GM12873 (cell line): Measurements from ENCODE around the gene PIP5K1C.

Experiments
- CTCF ChIP-seq: IDR thresholded peaks from 2 replicates; pipeline ENCODE4 v1.5.1; 2012; ENCODE audit warnings: low read depth, mild to moderate bottlenecking, moderate library complexity, low read length, control low read depth; ENCODE audit not compliant: insufficient read depth; ENCODE audit errors: missing control alignments

Gene PIP5K1C

GRCh38 chr19:3721131-3721886, 21.0 kb upstream of the PIP5K1C start:
- TF ChIP-seq CTCF = no peak

- no peak for TF ChIP-seq CTCF
Observed at GRCh38 chr19:3720349-3720917, 20.2 kb upstream of the PIP5K1C start.

DNA sequence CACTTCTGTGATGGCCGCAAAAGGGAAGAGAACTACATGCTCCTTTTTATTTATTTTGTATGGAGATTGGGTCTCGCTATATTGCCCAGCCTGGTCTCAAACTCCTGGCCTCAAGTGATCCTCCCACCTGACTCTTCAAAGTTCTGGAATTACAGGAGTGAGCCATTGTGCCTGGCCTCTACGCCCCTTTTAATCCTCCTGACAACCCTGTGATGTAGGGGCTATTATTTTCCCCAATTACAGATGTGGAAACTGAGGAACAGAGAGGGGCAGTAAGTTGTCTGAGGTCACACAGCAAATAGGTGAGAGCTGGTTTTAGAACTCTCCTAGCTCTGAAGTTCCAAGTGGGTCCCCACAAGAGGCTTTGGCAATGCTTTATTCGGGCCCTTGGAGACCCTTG, 19.6 kb upstream of the PIP5K1C start:
- TF ChIP-seq CTCF = no peak

DNA sequence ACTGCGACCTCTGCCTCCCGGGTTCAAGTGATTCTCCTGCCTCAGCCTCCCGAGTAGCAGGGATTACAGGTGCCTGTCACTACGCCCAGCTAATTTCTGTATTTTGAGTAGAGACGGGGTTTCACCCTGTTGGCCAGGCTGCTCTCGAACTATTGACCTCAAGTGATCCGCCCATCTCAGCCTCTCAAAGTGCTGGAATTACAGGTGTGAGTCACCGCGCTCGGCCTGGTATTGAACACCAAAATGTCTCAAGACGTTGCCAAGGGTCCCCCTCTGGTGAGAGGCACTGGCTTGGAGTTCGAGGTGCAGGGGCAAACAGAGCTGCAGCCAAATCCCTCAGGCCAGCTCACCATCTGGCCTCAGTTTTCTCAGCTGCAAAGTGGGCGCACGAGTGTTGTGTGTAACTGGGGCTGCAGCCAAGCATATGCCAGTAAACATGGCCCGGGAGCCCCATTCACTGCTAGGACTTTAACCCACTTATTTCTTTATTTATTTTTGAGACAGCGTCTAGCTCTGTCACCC, 15.9 kb upstream of the PIP5K1C start:
- no peak for TF ChIP-seq CTCF

DNA sequence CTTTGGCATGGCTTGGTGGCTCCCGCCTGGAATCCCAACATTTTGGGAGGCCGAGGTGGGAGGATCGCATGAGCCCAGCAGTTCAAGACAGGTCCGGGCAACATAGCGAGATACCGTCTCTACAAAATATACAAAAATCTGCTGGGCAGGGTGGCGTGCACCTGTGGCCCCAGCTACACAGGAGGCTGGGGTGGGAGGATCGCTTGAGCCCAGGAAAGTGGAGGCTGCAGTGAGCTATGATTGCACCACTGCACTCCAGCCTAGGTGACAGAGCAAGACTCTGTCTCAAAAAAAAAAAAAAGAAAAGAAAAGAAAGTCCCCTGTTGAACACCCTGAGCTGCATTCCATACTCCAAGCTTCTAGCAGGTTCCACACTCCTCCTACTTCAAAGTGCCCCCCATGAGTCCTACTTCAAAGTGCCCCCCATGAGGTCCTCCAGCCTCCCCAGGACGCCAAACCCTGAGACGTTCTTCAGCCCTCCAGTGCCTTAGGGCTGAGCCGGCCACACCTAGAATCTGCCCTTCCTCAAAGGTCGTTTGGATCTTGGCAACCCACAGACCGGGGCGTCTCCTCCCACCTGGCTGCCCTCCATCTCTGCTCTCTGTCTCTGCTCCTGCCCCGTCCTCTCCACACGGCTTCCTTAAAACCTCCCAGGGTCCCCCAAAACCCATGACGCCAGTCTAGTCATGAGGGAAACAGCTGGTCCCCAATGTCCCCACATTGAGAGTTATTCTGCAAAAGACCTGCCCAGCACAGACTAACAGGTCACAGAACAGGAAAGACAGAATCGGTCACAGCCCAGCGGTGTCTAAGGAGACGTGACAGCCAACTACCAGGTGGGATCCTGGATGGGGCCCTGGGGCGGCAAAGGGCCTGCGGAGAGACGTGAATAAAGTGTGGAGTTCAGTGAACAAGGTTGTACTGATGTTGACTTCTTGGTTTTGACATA, 12.7 kb upstream of the PIP5K1C start:
- TF ChIP-seq CTCF = no peak

DNA sequence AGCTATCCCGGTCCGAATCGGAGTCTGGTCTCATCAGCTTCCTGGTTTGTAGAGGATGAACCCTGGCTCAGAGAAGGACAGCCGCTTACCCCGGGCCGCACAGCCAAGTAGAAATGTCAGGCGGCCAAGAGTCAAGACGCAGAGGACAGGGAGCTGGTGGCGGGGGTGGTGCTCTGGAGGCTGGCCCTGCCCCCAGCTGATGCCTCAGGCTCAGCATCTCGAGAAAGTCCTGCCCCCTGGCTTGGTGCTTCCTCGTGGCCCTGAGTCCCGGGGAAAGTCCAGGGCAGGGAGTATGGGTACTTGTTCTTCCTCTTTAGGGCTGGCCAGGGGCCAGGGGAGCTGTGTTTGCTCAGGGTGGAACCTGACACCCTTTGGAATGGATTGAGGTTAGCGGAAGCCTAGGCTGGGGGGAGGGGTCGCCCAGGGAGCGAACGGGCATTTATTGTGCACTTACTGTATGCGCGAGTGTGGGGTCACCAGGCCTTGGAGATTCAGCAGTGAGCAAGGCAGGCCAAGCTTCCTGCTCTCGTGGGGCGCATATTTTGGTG, 10.1 kb upstream of the PIP5K1C start:
- no peak for TF ChIP-seq CTCF
